Activated CD4-positive, alpha-beta T cell treated with anti-CD3 and anti-CD28 coated beads for 36 hours (primary cell): Measurements from ENCODE around the gene PRR3. TPM values are rescaled to one million over a fixed set of nuclear protein-coding genes. Genes with fewer than 3 reads are reported as not detected.
A peak's percentile ranks its signal among the peaks of the same experiment; 100 is the strongest.
"Not testable (repeated sequence)": the region's sequence is repeated elsewhere in the genome, so short reads cannot be mapped to it uniquely, and the experiment has no call there.

Experiments used
- ATAC-seq: fragments of 200-7000 bp; cut with Tn5 transposase; one replicate; pipeline ENCODE4 v1.10.0; 2021; ENCODE audit warnings: mild to moderate bottlenecking, moderate library complexity
- CTCF ChIA-PET: fragments of 350-600 bp; sonication (Branson Sonifier 250); formaldehyde crosslinking; loops from one replicate; lab custom pipeline; 2021; ENCODE audit warnings: antibody characterized with exemption; lab: Charles Lee
- POLR2A ChIA-PET: fragments of 350-600 bp; sonication (Branson Sonifier 250); formaldehyde crosslinking; loops from one replicate; lab custom pipeline; 2021; ENCODE audit warnings: antibody characterized with exemption, inconsistent platforms; lab: Charles Lee
- DNase-seq: peaks from one replicate; pipeline ENCODE4 v3.0.0-alpha.2; 2020
- H3K27ac Mint-ChIP-seq: one replicate; pipeline ENCODE4 v1.8.0; 2021; ENCODE audit warnings: mixed read lengths
- H3K27me3 Mint-ChIP-seq: one replicate; pipeline ENCODE4 v1.8.0; 2021; ENCODE audit warnings: mixed read lengths
- H3K36me3 Mint-ChIP-seq: one replicate; pipeline ENCODE4 v1.8.0; 2021; ENCODE audit warnings: low read depth, mixed read lengths
- H3K4me1 Mint-ChIP-seq: one replicate; pipeline ENCODE4 v1.8.0; 2021; ENCODE audit warnings: mixed read lengths
- H3K4me3 Mint-ChIP-seq: one replicate; pipeline ENCODE4 v1.8.0; 2021; ENCODE audit warnings: mild to moderate bottlenecking, moderate library complexity, mixed read lengths
- H3K9me3 Mint-ChIP-seq: one replicate; pipeline ENCODE4 v1.8.0; 2021; ENCODE audit warnings: low read depth, mixed read lengths
- intact Hi-C, 2 experiments: fragments of 100-400 bp; cut with DNase I in 1 of 2; cut with micrococcal nuclease in 1 of 2; formaldehyde crosslinking; loops; one replicate each; pipeline versions ENCODE4 v1.14.2 to v1.15.1; 2022 to 2024; cut with DNase I, micrococcal nuclease
- total RNA-seq, 2 experiments: library from RNA; stranded (reverse); gene quantifications; one replicate each; pipeline ENCODE4 v1.2.3, GENCODE V29; 2021

The PRR3 gene
- total RNA-seq, 2 experiments from 2014 or later = 29.4 to 45.8 TPM

- ChIA-PET POLR2A (interaction anchor here (0.6 to 0.7 kb wide), 2 partner anchors 22 to 332 kb away, joined by 3 read pairs; no protein-coding TSS in a partner anchor), CTCF (interaction anchor here (0.8 to 2.5 kb wide), 7 partner anchors 10 to 528 kb away, joined by 3 to 6 read pairs (median 4); no protein-coding TSS in a partner anchor)
- no peak for DNase-seq
- no peak for ATAC-seq
- intact Hi-C loops = no loop called here
- no peak overlapping the region for H3K4me3 Mint-ChIP-seq
- no peaks in the 10 kb centered on the region for H3K4me1 Mint-ChIP-seq
- H3K27me3 Mint-ChIP-seq = no peaks in the 10 kb centered on the region
- H3K36me3 Mint-ChIP-seq = peaks cover 60% of the 10 kb centered on the region
- no peaks in the 10 kb centered on the region for H3K9me3 Mint-ChIP-seq
- H3K27ac Mint-ChIP-seq = peak overlapping the region; percentile 59
Measured at GRCh38 chr6:30590509-30590908, 33.4 kb downstream of the PRR3 start.

DNA sequence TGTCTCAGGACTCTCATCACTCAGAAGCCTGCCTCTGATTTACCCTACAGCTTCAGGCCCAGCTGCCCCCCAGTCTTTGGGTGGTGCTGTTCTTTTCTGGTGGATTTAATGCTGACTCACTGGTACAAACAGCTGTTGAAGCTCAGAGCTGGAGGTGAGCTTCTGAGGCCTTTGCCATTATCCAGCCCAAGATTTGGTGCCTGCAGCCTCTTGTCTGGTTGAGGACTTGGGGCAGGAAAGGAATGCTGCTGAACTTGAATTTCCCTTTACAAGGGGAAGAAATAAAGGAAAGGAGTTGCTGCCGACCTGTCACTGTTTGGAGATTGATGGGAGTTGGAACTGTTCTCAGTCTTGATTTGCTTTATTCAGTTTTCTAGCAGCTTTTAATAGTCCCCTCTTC lies 33.9 kb downstream of the PRR3 start:
- no peaks in the 10 kb centered on the region for H3K4me1 Mint-ChIP-seq
- no peaks in the 10 kb centered on the region for H3K9me3 Mint-ChIP-seq
- H3K27ac Mint-ChIP-seq = peak overlapping the region; percentile 59
- no peak overlapping the region for H3K4me3 Mint-ChIP-seq
- H3K27me3 Mint-ChIP-seq = no peaks in the 10 kb centered on the region
- H3K36me3 Mint-ChIP-seq = peaks cover 60% of the 10 kb centered on the region
- CTCF ChIA-PET = interaction anchor here (0.6 to 2.5 kb wide), 8 partner anchors 10 to 527 kb away, joined by 3 to 6 read pairs (median 4); no protein-coding TSS in a partner anchor
- DNase-seq = no peak
- no peak for ATAC-seq
- POLR2A ChIA-PET = interaction anchor here (0.6 kb wide), 1 partner anchor 332 kb away, joined by 3 read pairs; no protein-coding TSS in a partner anchor
- intact Hi-C loops = no loop called here

DNA sequence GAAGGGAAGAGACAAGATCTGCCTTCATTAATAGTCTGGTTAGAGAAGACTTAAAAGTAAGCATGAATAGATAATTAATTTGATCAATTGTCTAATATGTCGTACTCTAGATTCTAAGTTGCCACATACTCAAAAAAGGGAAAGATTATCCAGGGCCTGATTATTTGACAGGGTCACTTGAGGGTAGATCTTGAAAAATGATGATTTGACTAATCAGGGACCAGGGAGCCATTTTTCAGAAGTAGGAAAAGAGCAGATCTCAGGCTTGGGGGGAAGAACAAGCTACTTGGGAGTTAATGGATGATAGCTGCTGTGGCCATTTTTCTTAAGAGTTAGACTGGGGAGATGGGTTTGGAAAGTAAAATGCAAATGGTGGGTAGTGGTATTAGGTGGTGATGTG lies 35.2 kb downstream of the PRR3 start:
- Mint-ChIP-seq H3K9me3 (no peaks in the 10 kb centered on the region), H3K4me3 (no peak overlapping the region), H3K4me1 (peaks cover 3% of the 10 kb centered on the region), H3K27ac (peak overlapping the region; percentile 4), H3K27me3 (no peaks in the 10 kb centered on the region), H3K36me3 (peaks cover 53% of the 10 kb centered on the region)
- ChIA-PET CTCF (interaction anchor here (0.8 to 1.6 kb wide), 4 partner anchors 23 to 109 kb away, joined by 3 to 8 read pairs (median 5); no protein-coding TSS in a partner anchor), POLR2A (no interaction called here)
- DNase-seq (no peak), ATAC-seq (no peak)
- intact Hi-C loops = no loop called here

GRCh38 chr6:30597315-30598144 lies 40.4 kb downstream of the PRR3 start:
- not testable (repeated sequence) for H3K4me3 Mint-ChIP-seq, H3K27ac Mint-ChIP-seq, H3K4me1 Mint-ChIP-seq, H3K9me3 Mint-ChIP-seq, H3K27me3 Mint-ChIP-seq
- DNase-seq (peak; percentile 89), ATAC-seq (peak; percentile 87)
- CTCF ChIA-PET = interaction anchor here (0.6 to 7.4 kb wide), 30 partner anchors 9 to 489 kb away, joined by 3 to 71 read pairs (median 5); partner anchors contain the start of genes ABCF1, DHX16, MRPS18B and PPP1R10
- intact Hi-C loops = loop anchor here (1.0 to 2.0 kb wide), 4 partner anchors 15 to 114 kb away; no protein-coding TSS in a partner anchor
- POLR2A ChIA-PET = interaction anchor here (0.6 to 2.0 kb wide), 7 partner anchors 13 to 197 kb away, joined by 3 to 13 read pairs (median 4); no protein-coding TSS in a partner anchor
- peaks cover 31% of the 10 kb centered on the region for H3K36me3 Mint-ChIP-seq

- ATAC-seq = no peak
- Mint-ChIP-seq H3K27me3 (no peaks in the 10 kb centered on the region), H3K9me3 (no peaks in the 10 kb centered on the region), H3K4me1 (peaks cover 14% of the 10 kb centered on the region), H3K4me3 (no peak overlapping the region), H3K36me3 (peaks cover 43% of the 10 kb centered on the region), H3K27ac (no peak overlapping the region)
- intact Hi-C loops = no loop called here
- DNase-seq = no peak
- CTCF ChIA-PET = interaction anchor here (0.8 to 7.4 kb wide), 12 partner anchors 7 to 148 kb away, joined by 3 to 71 read pairs (median 8); partner anchors contain the start of genes MRPS18B and PPP1R10
- POLR2A ChIA-PET = interaction anchor here (0.6 kb wide), 3 partner anchors 32 to 130 kb away, joined by 3 to 5 read pairs (median 5); no protein-coding TSS in a partner anchor
Measured at GRCh38 chr6:30598912-30599624, 42.0 kb downstream of the PRR3 start.

GRCh38 chr6:30599625-30600324 lies 42.7 kb downstream of the PRR3 start:
- H3K27ac Mint-ChIP-seq = no peak overlapping the region
- no peaks in the 10 kb centered on the region for H3K27me3 Mint-ChIP-seq
- POLR2A ChIA-PET = interaction anchor here (0.6 kb wide), 1 partner anchor 88 kb away, joined by 3 read pairs; no protein-coding TSS in a partner anchor
- peaks cover 47% of the 10 kb centered on the region for H3K36me3 Mint-ChIP-seq
- peaks cover 14% of the 10 kb centered on the region for H3K4me1 Mint-ChIP-seq
- no peak for ATAC-seq
- CTCF ChIA-PET = interaction anchor here (0.7 to 7.4 kb wide), 8 partner anchors 14 to 149 kb away, joined by 3 to 71 read pairs (median 4); no protein-coding TSS in a partner anchor
- H3K4me3 Mint-ChIP-seq = no peak overlapping the region
- no peaks in the 10 kb centered on the region for H3K9me3 Mint-ChIP-seq
- intact Hi-C loops = no loop called here
- DNase-seq = no peak

GRCh38 chr6:30600451-30600961 lies 43.4 kb downstream of the PRR3 start:
- Mint-ChIP-seq H3K27me3 (no peaks in the 10 kb centered on the region), H3K4me3 (no peak overlapping the region), H3K4me1 (peaks cover 17% of the 10 kb centered on the region), H3K9me3 (no peaks in the 10 kb centered on the region), H3K36me3 (peaks cover 51% of the 10 kb centered on the region), H3K27ac (no peak overlapping the region)
- ChIA-PET CTCF (interaction anchor here (0.7 to 7.4 kb wide), 7 partner anchors 10 to 128 kb away, joined by 3 to 71 read pairs (median 4); no protein-coding TSS in a partner anchor), POLR2A (no interaction called here)
- DNase-seq (no peak), ATAC-seq (no peak)
- intact Hi-C loops = no loop called here

DNA sequence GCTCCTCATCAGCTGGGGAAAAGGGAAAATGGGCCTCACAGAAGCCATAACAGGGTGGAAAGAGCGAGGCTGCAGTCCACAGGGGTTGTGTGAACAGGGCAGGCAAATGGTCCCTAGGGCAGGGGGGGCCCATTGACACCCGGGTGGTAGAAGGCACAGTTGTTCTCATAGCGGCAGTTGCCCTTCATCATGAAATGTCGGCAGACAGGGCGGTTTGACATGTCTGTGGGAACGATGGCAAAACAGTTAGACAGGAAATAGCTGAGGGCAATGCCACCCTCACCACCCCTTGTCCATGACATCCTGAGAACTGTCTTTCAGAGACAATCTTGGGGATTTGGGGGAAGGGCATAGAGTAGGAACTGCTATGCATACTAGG lies 44.3 kb downstream of the PRR3 start:
- intact Hi-C loops = no loop called here
- Mint-ChIP-seq H3K27me3 (no peaks in the 10 kb centered on the region), H3K27ac (peak overlapping the region; percentile 42), H3K36me3 (peaks cover 57% of the 10 kb centered on the region), H3K4me3 (no peak overlapping the region), H3K9me3 (no peaks in the 10 kb centered on the region), H3K4me1 (peaks cover 17% of the 10 kb centered on the region)
- ChIA-PET POLR2A (no interaction called here), CTCF (interaction anchor here (0.6 to 7.4 kb wide), 5 partner anchors 11 to 244 kb away, joined by 3 to 71 read pairs (median 5); no protein-coding TSS in a partner anchor)
- DNase-seq = no peak
- ATAC-seq = no peak

- H3K27me3 Mint-ChIP-seq = no peaks in the 10 kb centered on the region
- H3K9me3 Mint-ChIP-seq = no peaks in the 10 kb centered on the region
- H3K4me3 Mint-ChIP-seq = no peak overlapping the region
- H3K4me1 Mint-ChIP-seq = peaks cover 16% of the 10 kb centered on the region
- ChIA-PET CTCF (interaction anchor here (0.6 to 7.4 kb wide), 4 partner anchors 26 to 244 kb away, joined by 3 to 71 read pairs (median 6); no protein-coding TSS in a partner anchor), POLR2A (no interaction called here)
- DNase-seq (no peak), ATAC-seq (no peak)
- H3K27ac Mint-ChIP-seq = no peak overlapping the region
- peaks cover 62% of the 10 kb centered on the region for H3K36me3 Mint-ChIP-seq
- intact Hi-C loops = no loop called here
Measured at GRCh38 chr6:30601815-30602641, 44.9 kb downstream of the PRR3 start.

DNA sequence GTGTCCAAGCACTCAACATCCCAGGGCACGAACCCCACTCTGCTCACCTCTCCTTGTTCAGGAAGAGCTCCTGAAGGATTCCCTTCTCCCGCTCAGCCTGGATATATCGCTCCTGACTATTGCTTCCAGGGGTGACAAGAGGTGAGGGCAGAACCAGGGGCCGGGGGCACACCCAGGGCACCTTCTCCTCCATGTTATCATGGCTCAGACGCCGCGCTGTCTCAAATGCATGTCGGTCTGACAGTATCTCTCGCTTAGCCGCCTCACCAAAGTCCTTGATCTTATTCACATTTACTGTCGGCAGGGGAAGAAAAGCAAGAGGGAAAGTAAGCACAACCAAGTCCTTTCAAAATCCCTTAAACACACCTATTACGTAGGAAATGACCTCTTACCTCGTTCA lies 46.9 kb downstream of the PRR3 start:
- no peak for DNase-seq
- ChIA-PET CTCF (interaction anchor here (1.0 to 1.4 kb wide), 2 partner anchors 136 to 151 kb away, joined by 3 read pairs; no protein-coding TSS in a partner anchor), POLR2A (no interaction called here)
- H3K4me3 Mint-ChIP-seq = no peak overlapping the region
- peaks cover 68% of the 10 kb centered on the region for H3K36me3 Mint-ChIP-seq
- no peaks in the 10 kb centered on the region for H3K9me3 Mint-ChIP-seq
- no peak for ATAC-seq
- H3K4me1 Mint-ChIP-seq = peaks cover 24% of the 10 kb centered on the region
- intact Hi-C loops = no loop called here
- no peak overlapping the region for H3K27ac Mint-ChIP-seq
- no peaks in the 10 kb centered on the region for H3K27me3 Mint-ChIP-seq
